ENCODE measurements around the gene EFHC1.

DNA sequence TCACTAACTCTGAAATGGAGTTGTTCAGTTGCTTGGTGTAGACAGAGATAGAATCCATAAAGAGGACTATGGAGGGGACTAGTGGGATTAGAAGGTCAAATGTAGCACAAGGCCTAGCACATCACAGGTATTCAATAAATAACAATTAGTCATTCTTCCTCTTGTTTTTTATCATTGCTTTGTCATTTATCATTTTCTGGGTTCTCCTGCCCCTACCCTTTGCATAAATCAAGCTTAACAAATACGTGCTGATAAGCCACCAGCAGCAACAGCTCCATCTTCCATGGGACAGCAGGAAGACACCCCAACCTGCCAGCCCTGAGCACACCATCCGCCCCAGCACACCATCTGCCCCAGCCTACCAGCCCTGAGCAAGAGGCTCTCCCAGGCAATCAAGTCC, 133.6 kb downstream of the EFHC1 start:
- TF ChIP-seq, protein P1, sequence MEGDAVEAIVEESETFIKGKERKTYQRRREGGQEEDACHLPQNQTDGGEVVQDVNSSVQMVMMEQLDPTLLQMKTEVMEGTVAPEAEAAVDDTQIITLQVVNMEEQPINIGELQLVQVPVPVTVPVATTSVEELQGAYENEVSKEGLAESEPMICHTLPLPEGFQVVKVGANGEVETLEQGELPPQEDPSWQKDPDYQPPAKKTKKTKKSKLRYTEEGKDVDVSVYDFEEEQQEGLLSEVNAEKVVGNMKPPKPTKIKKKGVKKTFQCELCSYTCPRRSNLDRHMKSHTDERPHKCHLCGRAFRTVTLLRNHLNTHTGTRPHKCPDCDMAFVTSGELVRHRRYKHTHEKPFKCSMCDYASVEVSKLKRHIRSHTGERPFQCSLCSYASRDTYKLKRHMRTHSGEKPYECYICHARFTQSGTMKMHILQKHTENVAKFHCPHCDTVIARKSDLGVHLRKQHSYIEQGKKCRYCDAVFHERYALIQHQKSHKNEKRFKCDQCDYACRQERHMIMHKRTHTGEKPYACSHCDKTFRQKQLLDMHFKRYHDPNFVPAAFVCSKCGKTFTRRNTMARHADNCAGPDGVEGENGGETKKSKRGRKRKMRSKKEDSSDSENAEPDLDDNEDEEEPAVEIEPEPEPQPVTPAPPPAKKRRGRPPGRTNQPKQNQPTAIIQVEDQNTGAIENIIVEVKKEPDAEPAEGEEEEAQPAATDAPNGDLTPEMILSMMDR (IDR thresholded peaks at IDR 0.05), result no peak
- TF ChIP-seq EP300 (IDR thresholded peaks at IDR 0.05; ENCODE audit: low read depth) (no peak), POLR2AphosphoS5 (IDR thresholded peaks at IDR 0.05) (no peak)

All from transverse colon (tissue), 4 donors.